ENCODE data around the gene DNASE1. TPM values are rescaled to one million over a fixed set of nuclear protein-coding genes. Genes with fewer than 3 reads are reported as not detected.
"Not testable (repeated sequence)": the region's sequence is repeated elsewhere in the genome, so short reads cannot be mapped to it uniquely, and the experiment has no call there.

Gene DNASE1, protein sequence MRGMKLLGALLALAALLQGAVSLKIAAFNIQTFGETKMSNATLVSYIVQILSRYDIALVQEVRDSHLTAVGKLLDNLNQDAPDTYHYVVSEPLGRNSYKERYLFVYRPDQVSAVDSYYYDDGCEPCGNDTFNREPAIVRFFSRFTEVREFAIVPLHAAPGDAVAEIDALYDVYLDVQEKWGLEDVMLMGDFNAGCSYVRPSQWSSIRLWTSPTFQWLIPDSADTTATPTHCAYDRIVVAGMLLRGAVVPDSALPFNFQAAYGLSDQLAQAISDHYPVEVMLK
- 10 to 100 TPM; 45.7 to 48.3 TPM for total RNA-seq

GRCh38 chr16:3654249-3654991, at the start of gene DNASE1:
Gene DNASE1 (plus strand): TSS chr16:3654691. CDS start chr16:3655374, 683 bp downstream.
- ChIA-PET POLR2A (no interaction called here), CTCF (interaction anchor here (0.6 to 2.5 kb wide), 6 partner anchors 8 to 154 kb away, joined by 3 to 9 read pairs (median 6); no protein-coding TSS in a partner anchor)
- Mint-ChIP-seq H3K9me3 (ENCODE audit: insufficient read depth) (no peaks in the 10 kb centered on the region), H3K36me3 (ENCODE audit: low read depth) (peaks cover 41% of the 10 kb centered on the region), H3K27me3 (ENCODE audit: low read depth) (no peaks in the 10 kb centered on the region), H3K27ac (no peak within 1 kb of the TSS), H3K4me3 (no peak within 1 kb of the TSS), H3K4me1 (ENCODE audit: low read depth) (peaks cover 20% of the 10 kb centered on the region)
- ATAC-seq, result peak; percentile 80
- DNase-seq, result peak; percentile 75

- Mint-ChIP-seq H3K36me3 (ENCODE audit: low read depth) (peaks cover 41% of the 10 kb centered on the region), H3K27ac (no peak overlapping the region), H3K27me3 (ENCODE audit: low read depth) (no peaks in the 10 kb centered on the region), H3K9me3 (ENCODE audit: insufficient read depth) (no peaks in the 10 kb centered on the region), H3K4me1 (ENCODE audit: low read depth) (peaks cover 23% of the 10 kb centered on the region), H3K4me3 (no peak overlapping the region)
- POLR2A ChIA-PET, result no interaction called here
- CTCF ChIA-PET, result no interaction called here
- ATAC-seq (no peak), DNase-seq (no peak)
These were observed 48.0 kb upstream of the DNASE1 start for GRCh38 chr16:3606441-3606840.

- Mint-ChIP-seq H3K4me1 (ENCODE audit: low read depth) (peaks cover 28% of the 10 kb centered on the region), H3K27me3 (ENCODE audit: low read depth) (no peaks in the 10 kb centered on the region), H3K36me3 (ENCODE audit: low read depth) (peaks cover 40% of the 10 kb centered on the region), H3K9me3 (ENCODE audit: insufficient read depth) (no peaks in the 10 kb centered on the region), H3K27ac (no peak overlapping the region), H3K4me3 (no peak overlapping the region)
- POLR2A ChIA-PET, result no interaction called here
- ATAC-seq, result no peak
- DNase-seq, result no peak
- CTCF ChIA-PET, result no interaction called here
These were observed 47.3 kb upstream of the DNASE1 start for GRCh38 chr16:3607161-3607560.

- no peaks in the 10 kb centered on the region for H3K27me3 Mint-ChIP-seq (ENCODE audit: low read depth)
- DNase-seq, result no peak
- H3K9me3 Mint-ChIP-seq (ENCODE audit: insufficient read depth), result no peaks in the 10 kb centered on the region
- ChIA-PET CTCF (no interaction called here), POLR2A (no interaction called here)
- ATAC-seq, result no peak
- H3K36me3 Mint-ChIP-seq (ENCODE audit: low read depth), result peaks cover 40% of the 10 kb centered on the region
- no peak overlapping the region for H3K27ac Mint-ChIP-seq
- peaks cover 30% of the 10 kb centered on the region for H3K4me1 Mint-ChIP-seq (ENCODE audit: low read depth)
- H3K4me3 Mint-ChIP-seq, result no peak overlapping the region
These were observed 46.9 kb upstream of the DNASE1 start for GRCh38 chr16:3607634-3608033.

DNA sequence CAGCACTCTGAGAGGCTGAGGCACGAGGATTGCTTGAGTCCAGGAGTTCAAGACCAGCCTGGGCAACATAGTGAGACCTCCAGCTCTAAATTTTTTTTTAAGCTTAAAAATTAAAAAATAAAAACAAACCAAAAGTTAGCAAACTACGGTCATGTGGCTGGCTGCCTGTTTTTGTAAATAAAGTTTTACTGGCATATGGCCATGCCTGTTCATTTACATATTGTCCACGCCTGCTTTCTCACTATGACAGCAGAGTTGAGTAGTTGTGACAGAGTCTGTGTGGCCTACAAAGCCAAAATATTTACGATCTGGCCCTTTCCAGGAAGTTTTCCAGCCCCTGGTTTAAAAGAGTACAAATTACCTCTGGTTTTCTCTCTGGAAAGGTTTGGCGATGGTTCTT, 46.4 kb upstream of the DNASE1 start:
- no peak for ATAC-seq
- Mint-ChIP-seq H3K9me3 (ENCODE audit: insufficient read depth) (no peaks in the 10 kb centered on the region), H3K4me3 (no peak overlapping the region), H3K27me3 (ENCODE audit: low read depth) (no peaks in the 10 kb centered on the region), H3K4me1 (ENCODE audit: low read depth) (peaks cover 34% of the 10 kb centered on the region), H3K36me3 (ENCODE audit: low read depth) (peaks cover 44% of the 10 kb centered on the region), H3K27ac (no peak overlapping the region)
- CTCF ChIA-PET, result no interaction called here
- POLR2A ChIA-PET, result no interaction called here
- DNase-seq, result no peak

GRCh38 chr16:3608976-3609375, 45.5 kb upstream of the DNASE1 start:
- CTCF ChIA-PET, result not testable (repeated sequence)

DNA sequence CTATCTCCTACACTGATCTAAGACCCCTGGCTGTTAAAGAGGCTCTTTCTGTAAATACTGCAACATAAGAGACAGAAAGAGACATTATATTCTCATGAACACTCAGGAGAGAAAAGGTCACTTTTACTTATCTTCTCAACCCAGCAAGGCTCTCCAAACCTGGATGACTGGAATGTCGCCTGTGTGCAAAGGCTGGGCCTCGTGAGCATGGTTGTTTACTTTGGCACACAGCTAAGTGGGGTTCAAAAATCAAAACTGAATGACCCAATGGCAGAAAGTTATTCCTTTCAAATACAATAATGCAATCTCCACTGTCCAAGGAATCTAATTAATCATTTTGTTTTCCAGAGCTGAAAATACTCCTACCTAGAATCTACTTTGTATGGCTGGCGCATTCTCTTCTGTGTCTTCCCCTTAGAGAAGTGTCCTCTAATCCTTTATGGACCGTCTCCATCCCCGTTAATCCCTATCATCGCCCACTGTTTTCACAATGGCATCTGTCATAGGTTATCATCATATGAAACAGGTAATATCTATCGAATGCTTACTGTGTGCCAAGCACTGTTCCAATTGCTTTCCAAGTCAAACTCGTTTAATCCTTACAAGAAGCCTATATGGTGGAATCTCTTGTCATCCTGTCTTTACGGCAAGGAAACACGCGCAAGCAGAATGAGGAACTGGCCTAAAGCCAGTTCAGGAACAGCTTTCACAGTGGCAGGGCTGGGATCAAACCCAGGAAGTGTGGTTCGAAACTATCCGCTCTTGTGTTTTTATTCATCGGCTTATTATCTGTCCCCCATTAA, 44.4 kb upstream of the DNASE1 start:
- ATAC-seq, result no peak
- ChIA-PET POLR2A (interaction anchor here (1.1 to 2.7 kb wide), 2 partner anchors 17 to 30 kb away, joined by 3 to 17 read pairs; no protein-coding TSS in a partner anchor), CTCF (interaction anchor here (1.0 kb wide), 1 partner anchor 32 kb away, joined by 3 read pairs; no protein-coding TSS in a partner anchor)
- no peak for DNase-seq
- Mint-ChIP-seq H3K36me3 (ENCODE audit: low read depth) (peaks cover 49% of the 10 kb centered on the region), H3K9me3 (ENCODE audit: insufficient read depth) (no peaks in the 10 kb centered on the region), H3K27me3 (ENCODE audit: low read depth) (no peaks in the 10 kb centered on the region), H3K4me3 (peak overlapping the region; percentile 97), H3K4me1 (ENCODE audit: low read depth) (peaks cover 50% of the 10 kb centered on the region), H3K27ac (peak overlapping the region; percentile 82)

More at GRCh38 chr16:3608976-3609375, 45.5 kb upstream of the DNASE1 start:
- H3K9me3 Mint-ChIP-seq (ENCODE audit: insufficient read depth); H3K27me3 Mint-ChIP-seq (ENCODE audit: low read depth); DNase-seq; POLR2A ChIA-PET; ATAC-seq; H3K4me3 Mint-ChIP-seq; H3K27ac Mint-ChIP-seq: not testable (repeated sequence)
- Mint-ChIP-seq H3K4me1 (ENCODE audit: low read depth) (peaks cover 40% of the 10 kb centered on the region), H3K36me3 (ENCODE audit: low read depth) (peaks cover 45% of the 10 kb centered on the region)

DNA sequence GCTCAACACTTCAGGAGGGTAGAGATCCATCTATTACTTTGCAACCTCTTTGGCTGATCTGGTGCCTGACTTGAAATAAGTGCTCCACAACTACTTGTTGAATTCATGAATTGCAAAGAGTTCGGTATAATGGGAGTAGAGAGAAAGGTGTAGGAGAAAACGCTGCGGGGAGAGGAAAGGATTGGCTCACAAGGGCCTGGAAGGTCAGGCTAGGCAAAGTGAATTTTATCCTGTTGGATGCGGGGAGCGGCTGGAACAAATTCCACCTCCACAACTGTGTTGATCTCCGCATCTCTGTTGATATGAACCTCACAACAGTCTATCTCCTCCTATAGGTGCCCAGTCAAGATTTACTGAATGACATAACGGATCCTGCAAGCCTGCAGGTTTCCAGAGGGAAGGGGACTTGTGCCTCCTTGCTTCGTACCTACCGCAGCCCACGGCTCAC, 43.8 kb upstream of the DNASE1 start:
- Mint-ChIP-seq H3K27ac (peak overlapping the region; percentile 82), H3K4me1 (ENCODE audit: low read depth) (peaks cover 57% of the 10 kb centered on the region), H3K9me3 (ENCODE audit: insufficient read depth) (no peaks in the 10 kb centered on the region), H3K36me3 (ENCODE audit: low read depth) (peaks cover 55% of the 10 kb centered on the region), H3K4me3 (peak overlapping the region; percentile 97), H3K27me3 (ENCODE audit: low read depth) (no peaks in the 10 kb centered on the region)
- no peak for DNase-seq
- CTCF ChIA-PET, result interaction anchor here (1.0 kb wide), 1 partner anchor 32 kb away, joined by 3 read pairs; no protein-coding TSS in a partner anchor
- ATAC-seq, result no peak
- POLR2A ChIA-PET, result interaction anchor here (1.1 to 2.7 kb wide), 2 partner anchors 16 to 29 kb away, joined by 3 to 17 read pairs; no protein-coding TSS in a partner anchor

- DNase-seq (peak; percentile 92), ATAC-seq (peak; percentile 91)
- Mint-ChIP-seq H3K4me1 (ENCODE audit: low read depth) (peaks cover 61% of the 10 kb centered on the region), H3K36me3 (ENCODE audit: low read depth) (peaks cover 55% of the 10 kb centered on the region), H3K27ac (peak within 1 kb of the TSS; percentile 98), H3K27me3 (ENCODE audit: low read depth) (no peaks in the 10 kb centered on the region), H3K4me3 (peak within 1 kb of the TSS; percentile 97), H3K9me3 (ENCODE audit: insufficient read depth) (no peaks in the 10 kb centered on the region)
- POLR2A ChIA-PET, result interaction anchor here (0.7 to 2.7 kb wide), 10 partner anchors 11 to 150 kb away, joined by 3 to 17 read pairs (median 4); partner anchors contain the start of gene TRAP1
- CTCF ChIA-PET, result interaction anchor here (0.6 to 1.5 kb wide), 8 partner anchors 11 to 884 kb away, joined by 3 to 9 read pairs (median 3); partner anchors contain the start of gene NLRC3
These were observed 43.1 kb upstream of the DNASE1 start, which contains the start of gene SLX4 for GRCh38 chr16:3611146-3611975. Gene SLX4 (minus strand): TSS chr16:3611606. CDS start chr16:3608964, 2,642 bp downstream.

DNA sequence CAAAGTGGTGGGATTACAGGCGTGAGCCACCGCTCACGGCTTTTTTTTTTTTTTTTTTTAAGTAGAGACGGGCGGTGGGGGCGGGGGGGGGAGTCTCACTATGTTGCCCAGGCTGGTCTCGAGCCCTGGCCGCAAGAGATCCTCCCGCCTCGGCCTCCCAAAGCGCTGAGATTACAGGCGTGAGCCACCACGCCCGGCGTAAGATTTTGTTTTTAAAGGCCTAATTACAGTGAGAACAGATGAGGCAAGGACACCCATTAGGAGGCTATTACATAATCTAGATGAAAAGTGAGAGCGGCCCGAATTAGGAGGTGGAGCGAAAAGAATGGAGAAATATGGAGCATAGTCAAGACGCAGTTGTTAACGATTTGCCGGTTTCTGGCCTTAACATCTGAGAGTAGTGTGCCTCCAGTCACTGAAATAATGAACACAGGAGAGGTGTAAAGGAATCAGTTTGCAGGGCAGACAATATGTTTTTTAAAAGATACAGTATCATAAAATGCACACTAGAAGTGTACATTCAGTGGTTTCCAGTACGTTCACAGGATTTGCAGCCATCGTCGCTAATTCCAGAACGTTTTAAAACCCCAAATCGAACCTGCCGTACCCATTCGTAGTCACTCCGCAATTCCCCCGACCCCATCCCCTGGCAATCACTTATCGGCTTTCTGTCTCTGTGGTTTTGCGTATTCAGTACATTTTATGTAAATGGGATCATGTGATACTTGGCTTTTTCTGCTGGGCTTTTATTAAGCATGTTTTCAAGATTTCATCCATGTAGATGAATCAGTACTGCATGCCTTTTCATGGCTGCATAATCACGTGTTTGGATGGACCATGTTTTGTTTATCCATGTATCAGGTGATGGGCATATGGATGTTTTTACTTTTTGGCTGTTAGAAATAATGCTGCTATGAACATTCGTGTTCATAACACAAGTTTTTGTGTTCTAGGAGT, 41.7 kb upstream of the DNASE1 start:
- Mint-ChIP-seq H3K4me1 (ENCODE audit: low read depth) (peaks cover 57% of the 10 kb centered on the region), H3K4me3 (peak overlapping the region; percentile 97), H3K27me3 (ENCODE audit: low read depth) (no peaks in the 10 kb centered on the region), H3K9me3 (ENCODE audit: insufficient read depth) (no peaks in the 10 kb centered on the region), H3K36me3 (ENCODE audit: low read depth) (peaks cover 61% of the 10 kb centered on the region), H3K27ac (peak overlapping the region; percentile 98)
- ChIA-PET POLR2A (interaction anchor here (0.6 to 2.7 kb wide), 8 partner anchors 10 to 152 kb away, joined by 3 to 17 read pairs (median 4); partner anchors contain the start of gene TRAP1), CTCF (interaction anchor here (0.9 to 1.5 kb wide), 6 partner anchors 10 to 76 kb away, joined by 3 to 9 read pairs (median 4); partner anchors contain the start of gene NLRC3)
- DNase-seq (no peak), ATAC-seq (no peak)

Data from activated CD8-positive, alpha-beta T cell treated with anti-CD3 and anti-CD28 coated beads, Interleukin-2, amount 10 ng/mL, durations not matched to agents 7 days and 5 days (primary cell).